ENCODE data around the gene RIMS4. TPM values are rescaled to one million over a fixed set of nuclear protein-coding genes. Genes with fewer than 3 reads are reported as not detected.

The RIMS4 gene
- total and polyA plus RNA-seq, 9 donors, result 0.95 to 17.2 (median 3.4) TPM

DNA sequence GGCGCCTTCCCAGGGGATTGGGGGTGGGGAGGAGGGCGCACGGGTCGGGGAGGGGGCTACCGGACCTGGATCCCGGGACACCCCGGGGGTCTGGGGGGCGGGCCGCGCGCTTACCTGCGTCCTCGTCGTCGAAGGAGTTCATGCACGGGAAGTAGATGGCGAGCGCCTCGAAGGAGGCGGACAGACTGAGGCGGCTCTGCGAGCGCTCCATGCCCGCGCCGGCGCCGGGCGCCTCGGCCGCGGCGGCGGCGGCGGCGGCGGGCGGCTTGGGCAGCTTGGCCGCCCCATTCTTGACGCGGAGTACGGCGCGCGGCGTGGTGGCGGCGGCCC, 320 bp downstream of the RIMS4 start:
- peak in 2 of 5 donors; percentile 20 to 44 for DNase-seq

DNA sequence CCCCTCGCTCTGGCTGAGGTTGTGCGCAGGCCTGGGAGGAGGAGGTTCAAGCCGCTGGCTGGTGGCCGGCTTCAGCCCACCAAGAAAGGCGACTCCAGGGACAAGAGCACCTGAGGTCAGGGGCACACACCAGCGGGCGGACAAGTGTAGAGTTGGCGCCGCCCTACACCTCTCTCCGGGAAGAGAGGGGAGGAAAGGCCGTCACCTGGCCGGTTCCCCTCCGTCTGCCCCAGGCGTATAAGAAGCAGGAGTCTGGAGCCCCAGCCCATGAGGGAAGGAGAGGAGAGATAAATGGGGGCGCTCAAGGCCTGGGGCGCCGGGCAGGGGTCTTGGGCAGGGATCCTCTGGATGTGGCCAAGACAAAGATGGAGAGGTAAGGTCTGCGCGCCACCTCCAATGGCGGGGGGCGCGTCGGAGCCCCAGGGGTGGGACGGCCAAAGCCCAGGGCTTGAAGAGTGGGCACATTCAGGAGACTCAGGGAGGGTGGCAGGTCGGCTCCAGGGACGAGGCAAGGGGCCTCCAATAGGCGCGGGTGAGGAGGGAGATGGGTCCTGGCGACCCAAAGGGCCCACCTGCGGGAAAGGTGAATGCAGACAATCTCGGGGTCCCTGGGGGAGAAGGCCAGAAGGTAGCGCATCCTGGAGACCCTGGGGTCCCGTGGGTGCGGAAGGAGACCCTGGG, 826 bp downstream of the RIMS4 start:
- Histone ChIP-seq H3K4me3 (no peak overlapping the region), H3K4me1 (ENCODE audit: insufficient read depth) (peaks cover 2% of the 10 kb centered on the region), H3K36me3 (no peaks in the 10 kb centered on the region), H3K27me3 (no peaks in the 10 kb centered on the region), H3K27ac (no peak overlapping the region), H3K9me3 (peaks cover 0 to 17% of the 10 kb centered on the region in 2 donors)
- TF ChIP-seq, protein P1, sequence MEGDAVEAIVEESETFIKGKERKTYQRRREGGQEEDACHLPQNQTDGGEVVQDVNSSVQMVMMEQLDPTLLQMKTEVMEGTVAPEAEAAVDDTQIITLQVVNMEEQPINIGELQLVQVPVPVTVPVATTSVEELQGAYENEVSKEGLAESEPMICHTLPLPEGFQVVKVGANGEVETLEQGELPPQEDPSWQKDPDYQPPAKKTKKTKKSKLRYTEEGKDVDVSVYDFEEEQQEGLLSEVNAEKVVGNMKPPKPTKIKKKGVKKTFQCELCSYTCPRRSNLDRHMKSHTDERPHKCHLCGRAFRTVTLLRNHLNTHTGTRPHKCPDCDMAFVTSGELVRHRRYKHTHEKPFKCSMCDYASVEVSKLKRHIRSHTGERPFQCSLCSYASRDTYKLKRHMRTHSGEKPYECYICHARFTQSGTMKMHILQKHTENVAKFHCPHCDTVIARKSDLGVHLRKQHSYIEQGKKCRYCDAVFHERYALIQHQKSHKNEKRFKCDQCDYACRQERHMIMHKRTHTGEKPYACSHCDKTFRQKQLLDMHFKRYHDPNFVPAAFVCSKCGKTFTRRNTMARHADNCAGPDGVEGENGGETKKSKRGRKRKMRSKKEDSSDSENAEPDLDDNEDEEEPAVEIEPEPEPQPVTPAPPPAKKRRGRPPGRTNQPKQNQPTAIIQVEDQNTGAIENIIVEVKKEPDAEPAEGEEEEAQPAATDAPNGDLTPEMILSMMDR (IDR thresholded peaks at IDR 0.05), result no peak
- TF ChIP-seq EP300 (IDR thresholded peaks at IDR 0.05) (no peak), POLR2A (IDR thresholded peaks at IDR 0.05) (no peak)
- no peak for DNase-seq
- intact Hi-C loops (cut with DNase I), result no loop called here
- WGBS, 3 donors, result 19 to 25% (median 22%) methylated on average over 34 of the region's 34 CpGs

More for the DNA sequence above, 320 bp downstream of the RIMS4 start:
- H3K36me3 ChIP-seq, result no peaks in the 10 kb centered on the region
- H3K27ac ChIP-seq, result no peak overlapping the region
- peaks cover 2% of the 10 kb centered on the region for H3K4me1 ChIP-seq (ENCODE audit: insufficient read depth)
- WGBS, 3 donors, result 0% methylated on average over 8 to 48 of the region's 49 CpGs
- H3K9me3 ChIP-seq, result peaks cover 0 to 17% of the 10 kb centered on the region in 2 donors
- H3K27me3 ChIP-seq, result no peaks in the 10 kb centered on the region
- TF ChIP-seq, protein P1 (IDR thresholded peaks at IDR 0.05), result no peak
- intact Hi-C loops (cut with DNase I), result no loop called here
- no peak overlapping the region for H3K4me3 ChIP-seq

DNA sequence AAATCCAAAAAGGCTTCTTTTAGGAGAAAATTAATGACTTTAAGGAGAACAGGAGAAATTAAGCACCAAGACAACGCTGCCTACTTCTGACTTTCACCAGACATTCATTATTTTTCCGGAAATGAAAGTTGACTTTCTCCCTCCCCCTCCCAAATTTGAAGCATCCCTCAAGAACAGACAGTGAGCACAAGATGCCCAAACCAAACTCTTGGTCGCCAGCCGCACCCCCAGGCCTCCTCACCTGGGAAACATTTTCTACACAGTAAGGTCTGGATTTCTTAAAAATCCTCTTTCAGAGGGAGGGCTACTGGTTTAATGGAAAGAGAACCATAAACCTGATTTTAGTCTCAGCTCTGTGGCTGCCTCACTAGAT, 2.7 kb downstream of the RIMS4 start:
- H3K27me3 ChIP-seq, result no peaks in the 10 kb centered on the region
- peaks cover 2% of the 10 kb centered on the region for H3K4me1 ChIP-seq (ENCODE audit: insufficient read depth)
- H3K36me3 ChIP-seq, result no peaks in the 10 kb centered on the region
- no peak overlapping the region for H3K27ac ChIP-seq
- WGBS, 3 donors, result 66 to 81% (median 78%) methylated on average over 4 of the region's 4 CpGs
- peaks cover 0 to 17% of the 10 kb centered on the region in 2 donors for H3K9me3 ChIP-seq
- no peak overlapping the region for H3K4me3 ChIP-seq
- DNase-seq, result no peak
- TF ChIP-seq, protein P1 (IDR thresholded peaks at IDR 0.05), result no peak
- TF ChIP-seq EP300 (IDR thresholded peaks at IDR 0.05) (no peak), POLR2A (IDR thresholded peaks at IDR 0.05) (no peak)
- intact Hi-C loops (cut with DNase I), result no loop called here

DNA sequence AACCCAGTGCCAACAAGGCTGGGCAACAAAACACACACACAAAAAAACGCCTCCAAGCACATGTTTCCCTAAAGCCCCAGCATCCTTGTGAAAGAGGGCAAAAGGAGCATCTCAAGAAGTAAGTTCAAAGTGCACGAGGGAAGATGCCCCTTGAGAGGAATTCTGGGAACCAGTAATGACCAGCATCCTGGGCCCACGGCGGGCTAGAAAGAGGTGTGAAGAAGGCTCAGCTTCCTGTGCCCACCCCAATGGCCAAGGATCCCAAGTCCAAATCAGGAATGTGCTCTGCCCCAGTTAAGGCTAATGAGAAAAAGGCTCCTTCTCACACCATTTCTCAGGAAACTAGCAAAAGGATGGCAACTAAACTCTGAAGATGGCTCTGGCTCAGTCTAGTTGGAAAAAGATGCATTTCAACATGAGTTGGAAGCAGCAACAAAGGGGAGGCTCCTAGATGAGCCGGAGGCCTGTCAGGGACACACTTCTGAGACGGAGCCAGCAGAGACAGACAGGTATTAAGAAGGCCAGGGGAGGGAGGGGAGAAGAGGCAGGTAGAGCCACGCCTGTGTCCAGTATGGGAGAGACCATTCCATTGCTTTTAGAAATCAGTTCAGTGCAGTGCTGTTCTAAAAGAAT, 3.2 kb downstream of the RIMS4 start:
- intact Hi-C loops (cut with DNase I), result no loop called here

More for the DNA sequence above, 3.2 kb downstream of the RIMS4 start:
- TF ChIP-seq, protein P1 (IDR thresholded peaks at IDR 0.05), result no peak
- TF ChIP-seq EP300 (IDR thresholded peaks at IDR 0.05) (no peak), POLR2A (IDR thresholded peaks at IDR 0.05) (no peak)
- Histone ChIP-seq H3K4me1 (ENCODE audit: insufficient read depth) (peaks cover 2% of the 10 kb centered on the region), H3K36me3 (no peaks in the 10 kb centered on the region), H3K27me3 (no peaks in the 10 kb centered on the region), H3K4me3 (no peak overlapping the region), H3K9me3 (peaks cover 0 to 12% of the 10 kb centered on the region in 2 donors), H3K27ac (no peak overlapping the region)
- DNase-seq, result no peak
- WGBS, 3 donors, result 67 to 84% (median 74%) methylated on average over 7 of the region's 7 CpGs

Data from ovary (tissue), 9 donors.